Fibroblast of lung (primary cell): Measurements from ENCODE around the gene FMNL2. TPM values are rescaled to one million over a fixed set of nuclear protein-coding genes. Genes with fewer than 3 reads are reported as not detected.

ENCODE experiments used
- DNase-seq, 2 donors: peaks; one replicate each; pipeline versions ENCODE4 v3.0.0 to v3.0.0-alpha.2; 2010; ENCODE audit warnings: low read depth in 2 of 2
- H2AFZ ChIP-seq: 2 replicates; pipeline ENCODE4 v1.5.1; 2012; ENCODE audit warnings: low read length, control low read depth, inconsistent platforms
- H3K27ac ChIP-seq: 2 replicates; pipeline ENCODE4 v1.5.1; 2011; ENCODE audit warnings: low read length, control low read depth; ENCODE audit not compliant: insufficient read depth
- H3K27me3 ChIP-seq: 2 replicates; pipeline ENCODE4 v1.5.1; 2011; ENCODE audit warnings: mild to moderate bottlenecking, low read length; ENCODE audit not compliant: control insufficient read depth, insufficient read depth
- H3K36me3 ChIP-seq: 2 replicates; pipeline ENCODE4 v1.5.1; 2011; ENCODE audit warnings: low read length; ENCODE audit not compliant: control insufficient read depth, insufficient read depth
- H3K4me1 ChIP-seq: 2 replicates; pipeline ENCODE4 v1.5.1; 2011; ENCODE audit warnings: low read length; ENCODE audit not compliant: control insufficient read depth, insufficient read depth; ENCODE audit errors: extremely low read depth
- H3K4me2 ChIP-seq: 2 replicates; pipeline ENCODE4 v1.5.1; 2011; ENCODE audit warnings: low read length, control low read depth; ENCODE audit not compliant: insufficient read depth; ENCODE audit errors: extremely low read depth
- H3K4me3 ChIP-seq, 4 experiments: fragments of 200-600 bp in 1 of 4; sonication (generic) in 1 of 4; replicated peaks in 1 of 4; 2 replicates each; pipeline ENCODE4 v1.5.1; 2011 to 2016; ENCODE audit warnings: low read length in 4 of 4, low read depth in 3 of 4, mild to moderate bottlenecking in 3 of 4, control low read depth in 2 of 4, inconsistent platforms in 1 of 4, mixed read lengths in 1 of 4; ENCODE audit not compliant: insufficient read depth in 1 of 4; ENCODE audit errors: control extremely low read depth in 1 of 4
- H3K79me2 ChIP-seq: 2 replicates; pipeline ENCODE4 v1.5.1; 2012; ENCODE audit warnings: mild to moderate bottlenecking, low read length, inconsistent platforms; ENCODE audit not compliant: control insufficient read depth, insufficient read depth
- H3K9ac ChIP-seq: 2 replicates; pipeline ENCODE4 v1.5.1; 2011; ENCODE audit warnings: mild to moderate bottlenecking, low read length, control low read depth; ENCODE audit not compliant: insufficient read depth
- H3K9me3 ChIP-seq: 2 replicates; pipeline ENCODE4 v1.5.1; 2012; ENCODE audit warnings: low read depth, low read length; ENCODE audit not compliant: control insufficient read depth, insufficient read depth
- H4K20me1 ChIP-seq: 2 replicates; pipeline ENCODE4 v1.5.1; 2011; ENCODE audit warnings: low read length; ENCODE audit not compliant: control insufficient read depth, insufficient read depth; ENCODE audit errors: extremely low read depth
- EZH2 ChIP-seq: IDR thresholded peaks from 2 replicates; pipeline ENCODE4 v1.5.1; 2012; ENCODE audit warnings: low read length, control low read depth, mild to moderate bottlenecking; ENCODE audit errors: missing control alignments
- polyA plus RNA-seq, 2 donors: library from polyadenylated mRNA; depleted of rRNA in 1 of 2; stranded (reverse) in 1 of 2; unstranded in 1 of 2; fragments of >200 nt; gene quantifications; 2 replicates each; pipeline ENCODE4 v1.2.1, GENCODE V29; 2011 to 2012; ENCODE audit warnings: missing spikeins in 1 of 2
- total RNA-seq: library from RNA; depleted of rRNA; stranded (reverse); fragments of >200 nt; gene quantifications from 2 replicates; pipeline ENCODE4 v1.2.1, GENCODE V29; 2014
- TF ChIP-seq, protein P1 (sequence below), 2 donors: IDR thresholded peaks in 1 of 2; conservative IDR thresholded peaks in 1 of 2; 1 replicate in 1 of 2; 2 replicates in 1 of 2; pipeline ENCODE4 v1.5.1; 2011 to 2012; ENCODE audit warnings: low read length in 2 of 2, control low read depth in 1 of 2, inconsistent platforms in 1 of 2, low read depth in 1 of 2, mild to moderate bottlenecking in 1 of 2

Gene FMNL2
- total and polyA plus RNA-seq, 2 donors (not counting 1 experiment from before 2014, with no cell fraction given), result 12.0 to 30.2 TPM

DNA sequence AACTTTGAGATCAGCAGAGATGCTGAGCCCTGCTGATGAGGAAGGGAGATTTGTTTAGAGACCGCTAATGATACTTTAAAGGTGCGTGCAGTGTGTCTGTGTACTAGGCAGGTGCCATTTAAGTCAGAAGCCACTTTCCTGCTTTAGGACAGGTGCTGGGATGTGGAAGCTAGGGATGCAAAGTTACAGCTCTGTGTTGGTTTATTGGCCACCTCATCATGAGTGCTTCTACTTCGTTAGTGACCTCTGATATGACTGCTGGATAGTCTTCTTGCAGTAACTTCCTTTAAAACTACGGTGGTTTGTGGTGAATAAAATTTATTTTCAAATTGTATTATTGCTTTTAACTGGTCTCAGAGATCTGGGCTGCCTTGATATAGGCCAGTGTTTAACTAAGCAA is 44.1 kb downstream of the FMNL2 start:
- Histone ChIP-seq H3K79me2 (peaks cover 13% of the 10 kb centered on the region), H3K9ac (no peak overlapping the region), H3K27me3 (no peaks in the 10 kb centered on the region), H3K9me3 (no peaks in the 10 kb centered on the region), H3K27ac (no peak overlapping the region), H2AFZ (no peak overlapping the region), H4K20me1 (no peaks in the 10 kb centered on the region), H3K4me2 (no peak overlapping the region), H3K4me1 (peaks cover 3% of the 10 kb centered on the region), H3K4me3 (no peak overlapping the region), H3K36me3 (no peaks in the 10 kb centered on the region)
- DNase-seq, result no peak
- TF ChIP-seq EZH2, result no peak
- TF ChIP-seq, protein P1, sequence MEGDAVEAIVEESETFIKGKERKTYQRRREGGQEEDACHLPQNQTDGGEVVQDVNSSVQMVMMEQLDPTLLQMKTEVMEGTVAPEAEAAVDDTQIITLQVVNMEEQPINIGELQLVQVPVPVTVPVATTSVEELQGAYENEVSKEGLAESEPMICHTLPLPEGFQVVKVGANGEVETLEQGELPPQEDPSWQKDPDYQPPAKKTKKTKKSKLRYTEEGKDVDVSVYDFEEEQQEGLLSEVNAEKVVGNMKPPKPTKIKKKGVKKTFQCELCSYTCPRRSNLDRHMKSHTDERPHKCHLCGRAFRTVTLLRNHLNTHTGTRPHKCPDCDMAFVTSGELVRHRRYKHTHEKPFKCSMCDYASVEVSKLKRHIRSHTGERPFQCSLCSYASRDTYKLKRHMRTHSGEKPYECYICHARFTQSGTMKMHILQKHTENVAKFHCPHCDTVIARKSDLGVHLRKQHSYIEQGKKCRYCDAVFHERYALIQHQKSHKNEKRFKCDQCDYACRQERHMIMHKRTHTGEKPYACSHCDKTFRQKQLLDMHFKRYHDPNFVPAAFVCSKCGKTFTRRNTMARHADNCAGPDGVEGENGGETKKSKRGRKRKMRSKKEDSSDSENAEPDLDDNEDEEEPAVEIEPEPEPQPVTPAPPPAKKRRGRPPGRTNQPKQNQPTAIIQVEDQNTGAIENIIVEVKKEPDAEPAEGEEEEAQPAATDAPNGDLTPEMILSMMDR (conservative IDR thresholded peaks at IDR 0.05 in 1 of 2, IDR thresholded peaks at IDR 0.05 in 1 of 2; ENCODE audit: low read depth in 1 of 2, low read length in 2 of 2), result no peak

- Histone ChIP-seq H2AFZ (no peak overlapping the region), H3K27ac (no peak overlapping the region), H3K79me2 (peaks cover 13% of the 10 kb centered on the region), H3K9me3 (no peaks in the 10 kb centered on the region), H3K4me1 (peaks cover 4% of the 10 kb centered on the region), H3K36me3 (no peaks in the 10 kb centered on the region), H3K27me3 (no peaks in the 10 kb centered on the region), H3K4me2 (no peak overlapping the region), H3K4me3 (no peak overlapping the region), H4K20me1 (no peaks in the 10 kb centered on the region), H3K9ac (no peak overlapping the region)
- TF ChIP-seq, protein P1 (conservative IDR thresholded peaks at IDR 0.05 in 1 of 2, IDR thresholded peaks at IDR 0.05 in 1 of 2; ENCODE audit: low read depth in 1 of 2, low read length in 2 of 2), result no peak
- no peak for TF ChIP-seq EZH2
- DNase-seq, result peak in 1 of 2 donors; percentile 30
These were observed 45.5 kb downstream of the FMNL2 start for GRCh38 chr2:152380261-152381055.

- no peaks in the 10 kb centered on the region for H3K36me3 ChIP-seq
- DNase-seq, result peak in 1 of 2 donors; percentile 46
- no peak overlapping the region for H3K27ac ChIP-seq
- no peak overlapping the region for H3K4me3 ChIP-seq
- H3K79me2 ChIP-seq, result peaks cover 12% of the 10 kb centered on the region
- H3K27me3 ChIP-seq, result no peaks in the 10 kb centered on the region
- no peak overlapping the region for H3K9ac ChIP-seq
- H3K9me3 ChIP-seq, result no peaks in the 10 kb centered on the region
- no peak for TF ChIP-seq EZH2
- TF ChIP-seq, protein P1 (conservative IDR thresholded peaks at IDR 0.05 in 1 of 2, IDR thresholded peaks at IDR 0.05 in 1 of 2; ENCODE audit: low read depth in 1 of 2, low read length in 2 of 2), result no peak
- H3K4me1 ChIP-seq, result peaks cover 4% of the 10 kb centered on the region
- no peak overlapping the region for H3K4me2 ChIP-seq
- H4K20me1 ChIP-seq, result no peaks in the 10 kb centered on the region
- no peak overlapping the region for H2AFZ ChIP-seq
These were observed 48.7 kb downstream of the FMNL2 start for GRCh38 chr2:152383702-152384101.
